Superior temporal gyrus (tissue), 1 donor: ENCODE measurements around the gene BCAS3.
A peak's percentile ranks its signal among the peaks of the same experiment; 100 is the strongest.

ENCODE experiments used
- DNase-seq: peaks from one replicate; pipeline ENCODE4 v3.0.0-alpha.2; 2016; ENCODE audit errors: extremely low spot score

The BCAS3 gene

DNA sequence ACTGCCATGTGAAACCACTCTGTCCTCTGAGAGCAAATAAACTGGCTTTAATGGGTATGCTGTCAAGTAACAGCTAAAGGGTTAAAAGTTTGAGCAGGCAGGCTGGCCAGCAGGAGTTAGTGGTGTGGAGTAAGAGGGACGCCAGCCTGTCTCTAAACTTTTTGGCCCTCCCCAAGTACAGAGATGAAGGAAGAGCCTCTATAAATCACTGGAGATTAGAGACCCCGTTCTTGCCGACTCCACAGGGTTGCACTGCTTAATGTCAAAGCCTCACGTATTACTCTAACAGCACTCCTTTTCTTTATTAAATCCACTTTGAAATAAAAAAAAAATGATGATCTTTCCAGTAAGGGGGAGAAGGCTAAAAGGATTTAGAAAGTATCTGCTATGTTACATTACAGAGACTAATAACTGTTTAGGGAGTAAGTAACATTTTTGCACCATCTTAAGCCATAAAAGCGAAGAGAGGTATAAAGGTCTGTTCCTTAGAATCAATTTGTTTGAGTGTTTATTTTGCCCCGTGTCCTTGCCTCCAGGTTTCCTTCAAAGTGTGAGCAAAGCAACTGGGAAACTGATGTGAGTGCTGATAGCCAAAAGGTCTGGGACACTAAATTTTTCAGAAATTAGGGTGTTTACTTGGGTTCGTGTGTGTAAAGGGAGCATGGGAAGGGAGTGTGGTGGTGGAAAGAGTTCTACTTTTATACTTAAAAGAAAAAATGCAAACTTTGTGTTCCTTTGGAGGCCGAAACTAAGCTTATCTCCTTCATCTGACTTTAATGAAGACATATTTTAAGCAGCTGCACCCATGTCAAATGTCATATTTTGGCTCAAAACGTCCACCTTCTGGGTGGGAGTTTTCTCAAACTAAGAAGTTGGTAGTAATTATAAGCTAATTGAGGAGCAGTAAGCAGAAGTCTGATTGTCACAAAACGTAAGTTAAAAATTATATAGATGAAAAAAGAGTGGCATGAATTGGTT is 612.0 kb downstream of the BCAS3 start:
- DNase-seq: no peak

DNA sequence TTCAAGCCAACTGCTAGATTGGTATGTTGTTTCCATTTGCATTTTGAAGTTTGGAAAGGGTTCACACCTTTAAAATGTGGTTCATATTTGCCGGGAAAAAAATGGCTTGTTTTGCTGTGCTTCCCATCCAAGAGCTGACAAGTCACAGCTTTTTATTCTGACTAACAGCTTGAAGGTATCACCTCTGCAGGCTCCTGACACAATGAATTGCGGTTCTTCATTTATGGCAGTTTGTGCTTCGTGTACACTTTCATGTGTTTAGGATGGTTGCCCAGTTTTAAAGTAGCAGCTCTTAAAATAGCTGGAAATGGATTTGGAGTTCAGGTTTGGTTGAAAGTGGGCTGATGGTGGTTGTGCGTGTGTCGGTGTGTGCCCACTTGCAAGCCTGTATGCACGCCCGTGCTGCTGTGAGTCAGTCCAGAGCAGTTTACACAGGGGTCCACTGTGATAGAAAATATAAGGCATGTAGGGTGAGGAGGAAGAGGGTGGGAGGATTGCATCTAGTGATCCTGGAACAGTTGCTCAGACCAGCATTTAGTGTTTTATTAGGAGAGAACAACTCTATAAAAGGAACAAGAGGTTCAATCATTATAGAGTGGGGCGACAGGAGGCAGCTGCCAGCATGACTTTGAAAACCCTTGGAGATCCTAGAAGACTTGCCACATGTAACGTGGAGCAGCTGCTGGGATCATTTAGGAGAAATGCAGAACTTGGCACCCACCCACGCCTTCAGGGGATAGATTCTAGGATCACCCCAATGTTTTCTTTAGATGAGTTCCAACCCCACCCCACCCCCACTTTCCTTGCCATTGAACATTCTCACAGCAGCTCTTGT is 614.0 kb downstream of the BCAS3 start:
- DNase-seq: peak; percentile 49

DNA sequence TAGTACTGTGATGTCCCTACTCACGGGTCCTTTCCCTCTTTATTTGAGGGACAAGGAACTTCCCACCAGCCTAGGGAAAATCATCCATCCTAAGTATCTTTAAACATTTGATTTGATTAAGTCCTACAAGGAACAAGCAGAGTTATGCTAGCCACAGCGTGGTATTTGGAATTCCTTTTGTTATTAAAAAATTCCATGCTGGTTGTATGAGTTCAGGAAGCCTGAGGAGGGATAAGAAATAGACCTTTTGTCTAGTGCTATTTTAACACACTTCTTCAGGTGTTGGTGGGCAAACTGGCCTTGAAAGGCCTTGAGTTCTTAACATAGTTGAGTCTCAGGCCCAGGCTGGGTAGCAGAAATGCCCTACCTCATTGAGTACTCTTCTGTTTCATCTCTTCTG is 616.6 kb downstream of the BCAS3 start:
- DNase-seq: no peak

DNA sequence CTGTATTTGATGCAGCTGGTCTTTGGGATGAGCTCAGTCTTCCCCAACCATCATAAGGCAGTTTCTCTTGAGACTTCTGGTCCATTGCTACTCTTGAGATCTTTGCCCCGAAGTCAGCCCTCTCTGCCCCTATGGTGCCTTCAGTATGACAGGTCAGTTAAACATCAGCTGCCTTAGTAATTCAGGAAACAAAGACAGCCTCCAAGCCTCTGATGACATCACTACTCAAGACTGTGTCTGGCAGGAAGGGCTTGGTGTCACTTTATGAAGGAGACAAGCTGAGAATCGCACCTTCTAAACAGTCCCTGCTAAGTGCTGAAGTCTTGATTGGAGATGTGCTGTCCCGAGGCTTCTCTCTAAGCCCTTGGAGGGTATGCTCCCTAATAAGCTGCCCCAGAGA is 617.1 kb downstream of the BCAS3 start:
- no peak for DNase-seq

DNA sequence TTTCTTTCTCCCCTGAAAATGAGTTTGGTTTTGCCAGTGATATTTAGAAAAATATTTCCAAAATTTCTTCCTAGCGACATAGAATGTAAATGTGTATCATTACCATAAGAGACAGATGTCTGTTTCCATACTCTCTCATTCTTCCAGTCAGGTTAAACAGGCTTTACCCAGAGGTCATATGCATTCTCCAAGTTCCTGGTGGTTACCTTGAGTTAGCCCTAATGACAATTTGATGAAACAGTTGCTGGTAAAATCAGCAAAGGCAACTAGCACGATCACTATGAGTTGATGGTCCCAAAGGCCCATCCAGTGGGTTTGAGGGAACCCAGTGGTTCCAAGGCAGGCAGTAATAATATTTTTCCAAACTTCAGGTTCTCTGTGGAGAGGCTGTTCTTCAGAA is 618.4 kb downstream of the BCAS3 start:
- DNase-seq: no peak

DNA sequence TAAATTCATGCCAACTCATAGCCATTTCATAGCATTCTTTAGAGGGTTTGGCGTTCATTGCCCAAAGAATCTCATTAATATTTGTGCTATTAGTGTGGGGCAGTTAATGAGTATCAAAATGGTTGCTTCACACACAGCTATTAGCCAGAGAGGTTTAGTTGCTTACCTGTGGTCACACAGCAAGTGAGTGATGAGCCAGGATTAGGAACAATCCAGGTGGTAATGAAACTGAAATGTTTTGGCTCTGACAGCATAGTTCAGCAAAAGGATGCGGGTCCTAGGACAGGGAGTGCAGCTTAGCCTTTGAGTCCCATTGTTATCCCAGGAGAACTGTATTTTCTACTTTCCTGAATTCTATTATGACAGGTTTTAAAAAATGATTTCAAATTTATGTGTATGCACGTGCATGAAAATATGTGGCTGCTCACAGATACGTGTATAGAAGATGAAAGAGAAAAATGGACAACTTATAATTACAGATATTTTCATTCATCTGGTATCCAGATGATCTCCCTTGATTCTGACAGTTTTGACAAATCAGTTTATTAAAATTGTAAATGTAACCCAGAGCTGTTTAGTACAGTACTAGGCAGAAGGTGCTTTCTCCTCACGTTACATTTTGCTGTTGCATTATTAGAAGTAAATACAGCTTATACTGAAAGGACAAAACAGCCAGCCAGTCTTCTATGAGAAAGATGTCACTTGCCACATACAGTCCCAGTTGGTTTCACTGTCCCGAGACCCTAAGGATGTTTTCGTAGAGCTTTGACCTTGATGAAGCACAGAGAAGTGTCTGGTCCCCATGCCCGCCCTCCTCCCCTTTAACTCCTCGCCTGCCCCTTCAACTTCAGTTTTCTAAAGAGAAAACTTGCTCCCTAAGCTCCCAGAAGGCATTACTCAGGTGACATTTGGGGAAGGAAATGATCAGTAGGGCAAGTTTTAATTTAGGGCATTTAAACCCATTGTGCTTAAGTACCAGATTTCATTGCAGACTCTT is 622.2 kb downstream of the BCAS3 start:
- no peak for DNase-seq

DNA sequence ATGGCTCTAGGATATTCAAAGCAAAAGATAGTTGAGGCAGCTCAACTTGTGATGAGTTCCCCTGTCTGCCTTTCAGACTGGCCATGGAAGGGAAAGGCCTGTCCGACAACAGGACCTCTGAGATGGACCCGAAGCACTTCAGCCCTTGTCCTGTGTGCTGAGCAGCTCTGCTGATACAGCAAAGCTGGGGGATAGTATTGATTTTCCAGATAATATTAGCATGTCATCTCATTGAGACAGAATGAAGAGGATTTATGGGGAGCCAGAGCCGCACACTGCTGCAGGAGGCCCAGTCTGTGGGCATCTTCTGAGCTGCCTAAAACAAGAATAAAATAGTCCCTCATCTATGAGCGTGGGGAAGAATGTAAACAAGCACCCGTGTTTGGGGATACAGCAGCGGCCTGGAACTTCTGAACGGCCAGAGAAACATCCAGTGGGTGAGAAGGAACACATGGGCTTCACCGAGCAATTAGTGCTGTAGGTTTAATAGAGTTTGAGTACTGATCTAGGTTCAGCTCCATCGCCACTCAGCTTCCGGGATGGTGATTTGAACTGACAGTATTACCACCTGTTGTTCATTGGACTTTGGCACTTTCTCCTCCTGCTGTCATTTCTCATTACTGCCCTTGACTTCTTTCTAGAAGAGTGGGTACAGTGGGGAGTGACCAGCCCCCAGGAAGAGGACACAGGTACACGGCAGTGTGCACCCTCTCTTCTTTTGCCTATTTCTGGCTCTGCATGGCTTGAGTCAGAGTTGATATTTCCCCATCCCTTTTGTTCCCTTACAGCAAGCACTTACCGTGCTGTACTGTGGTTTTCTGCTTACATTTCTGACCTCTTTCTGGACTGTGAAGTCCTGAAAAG is 625.5 kb downstream of the BCAS3 start:
- no peak for DNase-seq

DNA sequence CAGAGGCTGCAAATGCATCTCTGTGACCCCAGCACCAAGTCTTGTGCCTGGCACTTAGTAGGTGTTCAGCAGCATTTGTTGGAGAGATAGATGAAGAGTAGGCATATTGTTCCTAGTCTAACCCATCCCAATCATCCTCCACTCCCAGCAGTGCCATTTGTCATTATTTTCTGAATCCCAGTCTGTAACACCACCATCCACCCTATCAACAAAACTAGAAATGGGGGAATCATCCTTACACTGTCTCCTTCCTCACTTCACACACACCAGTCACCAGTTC is 626.1 kb downstream of the BCAS3 start:
- DNase-seq: no peak

DNA sequence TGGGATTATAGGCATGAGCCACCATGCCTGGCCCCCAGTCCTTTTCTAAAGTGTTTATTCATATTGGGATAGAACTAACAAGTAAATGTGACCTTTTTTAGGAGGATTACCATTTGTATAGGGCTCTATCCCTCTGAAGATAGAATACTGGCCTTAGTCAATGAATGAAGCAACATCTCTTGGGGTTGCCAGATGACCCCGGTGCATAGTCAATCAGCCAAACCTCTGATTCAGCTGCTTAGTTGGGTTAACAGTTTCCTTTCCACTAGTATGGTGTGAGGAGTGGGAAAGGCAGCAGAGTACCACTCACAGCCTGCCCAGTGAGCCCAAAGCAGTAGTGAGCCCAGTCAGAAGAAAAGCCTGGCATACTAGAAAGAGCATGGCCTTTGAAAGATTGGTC is 627.4 kb downstream of the BCAS3 start:
- no peak for DNase-seq

DNA sequence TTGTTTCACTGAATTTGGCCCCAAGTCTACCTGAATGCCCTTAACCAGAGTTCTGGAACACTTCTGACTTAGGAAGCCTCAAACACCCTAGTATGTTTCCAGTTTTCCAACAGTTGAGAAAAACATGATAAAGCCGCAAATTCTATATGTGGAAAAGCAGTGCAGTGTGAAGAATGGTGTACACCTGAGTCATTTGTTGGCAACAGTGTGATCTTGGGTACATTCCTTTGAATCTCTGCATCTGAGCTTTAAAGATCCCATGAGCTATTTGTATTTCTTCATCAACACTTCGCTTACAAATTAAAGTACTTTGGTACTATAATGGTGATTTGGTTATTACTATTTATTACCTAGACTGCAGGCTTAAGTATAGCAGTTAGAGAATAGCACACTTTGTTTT is 628.4 kb downstream of the BCAS3 start:
- DNase-seq: no peak

DNA sequence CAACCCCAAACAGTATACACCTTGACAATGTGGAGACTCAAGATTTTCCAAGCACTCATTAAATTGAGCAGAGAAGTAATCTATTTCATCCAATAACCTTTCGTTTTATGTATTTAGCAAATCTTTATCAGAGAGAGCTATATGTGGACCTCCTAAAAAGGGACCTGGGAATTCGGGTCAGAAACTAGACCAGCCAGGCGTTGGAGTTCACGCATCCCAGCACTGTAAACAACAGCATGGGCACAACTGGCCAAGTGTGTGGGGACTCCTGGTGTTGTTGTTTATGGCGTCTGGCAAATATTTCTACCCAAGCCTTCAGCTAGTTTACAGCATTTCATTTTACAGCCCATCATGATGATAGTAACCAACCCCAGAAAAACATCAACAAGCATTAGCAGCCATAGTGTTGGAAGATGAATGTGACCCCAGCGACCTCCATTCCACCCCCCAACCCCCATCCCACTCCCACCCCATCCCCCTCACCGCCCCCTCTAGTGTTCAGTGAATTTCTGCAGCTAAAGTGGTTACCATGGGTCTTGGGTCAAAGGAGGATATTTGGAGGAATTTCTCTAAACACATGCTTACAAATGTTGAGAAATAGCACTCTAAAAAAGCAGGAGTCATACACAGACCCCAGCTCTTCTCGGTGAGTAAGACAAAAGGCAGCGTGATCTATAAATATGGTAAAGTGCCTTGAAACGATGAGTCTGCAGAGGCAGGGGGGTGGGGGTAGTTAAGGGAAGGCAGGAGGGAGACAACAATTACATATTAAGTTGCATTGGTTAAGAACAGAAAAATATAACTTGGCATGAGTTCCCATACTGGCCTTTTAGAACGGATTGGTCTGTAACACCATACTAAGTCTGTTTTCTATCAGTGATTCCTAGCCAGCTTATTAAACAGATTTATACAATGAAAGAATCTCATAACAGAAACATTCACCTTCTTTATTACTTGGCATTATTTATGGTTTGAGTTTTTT is 630.5 kb downstream of the BCAS3 start:
- no peak for DNase-seq

DNA sequence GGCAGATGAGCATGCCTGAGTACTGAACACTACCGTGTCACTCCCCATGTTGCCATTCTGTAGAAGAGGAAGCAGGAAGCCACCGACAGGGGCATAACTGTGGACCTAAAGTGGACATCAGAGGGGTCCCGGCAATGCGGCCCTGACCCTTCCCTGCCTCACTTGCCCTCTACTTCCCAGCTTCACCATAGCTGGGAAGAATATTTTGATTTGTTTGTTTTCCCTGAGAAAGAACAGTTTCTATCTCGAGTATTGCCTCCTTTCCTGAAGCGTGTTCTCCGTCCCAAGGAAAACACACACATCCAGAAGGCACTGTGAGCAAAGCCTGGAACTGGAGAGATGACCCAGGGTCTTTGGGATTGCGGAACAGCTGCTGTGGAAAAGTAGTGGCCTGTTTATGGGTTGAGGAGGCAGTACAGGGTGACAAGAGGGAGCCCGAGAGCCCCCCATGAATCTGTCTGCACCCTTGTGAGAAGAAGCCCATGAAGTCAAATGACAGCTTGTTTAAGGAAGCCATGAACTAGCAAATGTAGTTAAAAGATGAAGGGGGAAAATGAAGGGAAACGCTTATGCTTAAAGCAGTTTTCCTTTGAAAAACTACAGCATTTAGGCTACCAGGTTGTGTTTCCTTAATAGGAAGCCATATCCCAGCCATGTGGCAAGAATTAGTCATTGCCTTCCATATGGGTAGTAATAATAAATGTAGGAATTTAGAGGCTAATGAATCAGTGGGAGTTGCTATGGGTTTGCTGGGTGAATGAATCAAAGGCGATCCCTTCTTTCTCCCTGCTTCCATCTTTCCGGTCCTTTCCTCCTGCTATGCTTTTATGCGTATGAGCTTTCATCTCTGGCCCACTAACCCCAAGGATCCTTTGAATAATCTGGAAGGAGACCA is 632.0 kb downstream of the BCAS3 start:
- no peak for DNase-seq

DNA sequence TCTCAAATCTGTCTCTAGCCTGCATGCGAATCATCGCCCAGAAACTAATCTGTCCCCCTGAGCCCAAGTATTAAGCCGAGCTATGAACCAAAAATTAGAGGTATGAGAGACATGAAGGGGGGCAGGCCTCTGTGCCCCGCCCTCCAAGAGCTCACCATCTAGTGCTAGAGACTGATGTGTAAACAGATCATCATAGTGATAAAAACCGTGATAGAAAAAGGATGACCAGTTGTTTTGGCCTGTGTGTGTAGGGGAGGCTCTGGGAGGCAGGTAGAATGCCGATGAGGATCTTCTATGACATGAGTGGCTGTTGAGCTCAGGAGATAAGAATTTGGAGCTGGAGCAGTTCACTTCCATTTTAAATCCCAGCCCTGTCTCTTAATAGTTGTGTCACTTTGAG is 632.9 kb downstream of the BCAS3 start:
- no peak for DNase-seq

DNA sequence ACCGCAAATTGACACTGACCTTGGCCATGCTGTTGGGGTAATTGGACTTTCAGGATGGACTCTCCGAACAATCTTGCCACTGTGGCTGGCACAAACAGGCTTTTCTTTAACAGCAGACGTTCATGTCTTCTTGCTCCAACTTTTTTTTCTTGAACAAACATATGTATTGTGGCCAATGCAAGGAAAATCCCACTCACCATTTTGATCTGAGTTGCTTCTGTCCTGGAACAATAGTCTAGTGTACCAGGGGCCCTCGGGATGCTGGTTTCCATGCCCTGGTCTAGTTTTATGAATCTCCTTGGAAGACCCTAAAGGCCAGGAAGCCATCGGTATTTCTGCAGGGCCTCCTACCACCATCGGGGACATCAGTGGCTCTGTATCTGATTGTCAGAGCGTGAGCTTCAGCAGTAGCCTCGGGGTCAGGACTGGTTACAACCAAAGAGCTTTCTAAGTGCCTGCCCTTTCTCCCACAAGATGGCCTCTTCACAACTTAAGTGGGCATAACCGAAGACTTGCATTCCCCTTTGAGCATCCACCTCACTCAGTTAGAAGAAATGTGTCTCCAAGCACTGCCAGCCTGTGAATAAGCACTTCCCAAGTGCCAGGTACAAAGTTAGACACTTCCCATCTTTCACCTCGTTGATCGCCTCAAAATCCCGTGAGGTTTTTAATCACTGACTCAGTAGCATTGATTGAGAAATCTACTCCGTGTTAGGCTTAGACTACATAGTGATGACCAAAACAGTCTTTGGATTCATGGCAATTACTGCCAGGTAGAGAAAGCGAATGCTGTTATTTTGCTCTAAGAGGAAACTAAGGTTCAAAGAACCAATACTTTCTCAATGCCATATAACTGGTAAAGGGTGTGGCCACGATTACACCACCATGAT is 635.0 kb downstream of the BCAS3 start:
- DNase-seq: no peak

DNA sequence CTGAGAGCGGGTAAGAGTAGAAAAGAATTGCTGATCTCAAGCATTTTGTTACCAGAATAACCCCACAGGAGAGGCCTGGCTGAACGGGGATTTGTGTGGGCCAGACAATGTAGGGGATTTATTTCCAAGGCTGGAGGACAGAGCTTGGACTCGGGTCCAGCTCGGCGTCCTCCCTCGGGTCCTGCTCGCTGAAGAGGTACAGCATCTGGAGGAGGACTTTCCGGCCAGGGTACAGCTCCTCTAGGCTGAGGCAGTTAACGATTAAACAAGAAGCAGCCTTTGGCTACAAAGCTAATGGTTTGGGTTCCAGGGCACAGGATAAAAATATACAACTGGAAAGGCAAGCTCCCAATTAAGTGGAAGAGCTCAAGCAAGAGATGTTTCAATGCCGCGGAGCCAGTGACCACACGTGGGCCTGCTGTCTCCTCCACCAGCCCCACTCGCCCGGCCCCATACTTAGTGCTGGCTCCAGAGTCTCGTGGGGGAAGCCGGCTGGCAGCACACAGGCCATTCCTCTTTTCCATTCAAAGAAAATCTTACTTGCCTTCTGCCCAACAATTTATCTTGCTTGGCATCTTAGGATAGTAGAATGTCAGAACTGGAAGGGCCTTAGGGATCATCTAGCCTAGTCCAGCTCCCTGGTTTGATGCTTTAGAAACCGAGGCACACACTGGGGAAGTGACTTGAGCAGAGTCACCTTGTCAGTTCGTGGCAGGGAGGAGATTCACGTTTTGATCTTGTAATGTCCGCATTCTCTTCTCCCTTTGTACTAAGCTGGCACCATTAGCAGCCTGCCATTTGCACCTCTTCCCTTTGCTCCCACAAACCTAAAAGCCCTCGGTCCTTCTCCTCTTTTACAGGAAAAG is 636.0 kb downstream of the BCAS3 start:
- DNase-seq: no peak

DNA sequence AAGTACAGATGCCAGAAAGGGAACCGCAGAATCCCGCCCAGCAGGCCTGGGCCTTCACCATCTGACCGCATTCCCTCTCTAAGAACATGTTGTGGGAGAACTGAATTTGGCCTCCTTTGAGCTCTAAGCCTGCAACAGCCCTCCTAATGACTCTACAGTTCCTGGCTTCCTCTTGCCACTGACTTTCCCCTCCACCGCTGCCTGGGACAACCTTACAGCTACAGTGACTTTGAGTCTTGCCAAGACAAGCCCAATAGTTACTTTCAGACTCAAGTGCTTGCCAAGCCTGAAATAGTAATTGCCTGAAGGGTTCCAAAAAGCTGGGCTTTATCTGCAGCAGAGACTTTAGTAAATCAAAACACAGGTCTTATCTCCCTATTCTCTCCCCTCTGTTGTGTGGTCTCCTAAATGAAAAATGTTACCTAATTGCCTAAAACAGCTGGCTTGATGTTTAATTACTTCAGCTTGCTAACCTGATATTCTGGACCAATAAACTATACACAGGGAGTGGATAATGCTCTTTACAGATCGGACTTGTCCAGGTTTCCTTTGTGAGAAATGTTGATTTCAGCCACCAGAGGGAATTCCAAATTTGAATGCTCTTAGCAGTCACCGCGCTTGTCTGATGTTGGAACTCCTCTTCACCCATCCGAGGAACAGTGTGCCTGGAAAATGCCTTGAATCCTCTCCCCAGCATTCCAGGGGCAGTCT is 636.9 kb downstream of the BCAS3 start:
- peak; percentile 50 for DNase-seq
